Activated CD4-positive, alpha-beta T cell treated with anti-CD3 and anti-CD28 coated beads, Interleukin-2, amount 10 ng/mL, durations not matched to agents 7 days and 5 days (primary cell): ENCODE results near the gene GCNA. TPM values are rescaled to one million over a fixed set of nuclear protein-coding genes. Genes with fewer than 3 reads are reported as not detected.
"Not testable (repeated sequence)": the region's sequence is repeated elsewhere in the genome, so short reads cannot be mapped to it uniquely, and the experiment has no call there.

Source experiments
- CTCF ChIA-PET: fragments of 350-600 bp; sonication (Branson Sonifier 250); formaldehyde crosslinking; loops from one replicate; lab custom pipeline; 2021; ENCODE audit warnings: antibody characterized with exemption; lab: Charles Lee
- POLR2A ChIA-PET: fragments of 350-600 bp; sonication (Branson Sonifier 250); formaldehyde crosslinking; loops from one replicate; lab custom pipeline; 2021; ENCODE audit warnings: antibody characterized with exemption; lab: Charles Lee
- DNase-seq: peaks from one replicate; pipeline ENCODE4 v3.0.0-alpha.2; 2020
- H3K27ac Mint-ChIP-seq: one replicate; pipeline ENCODE4 v1.8.0; 2021; ENCODE audit warnings: mild to moderate bottlenecking, moderate library complexity, mixed read lengths
- H3K27me3 Mint-ChIP-seq: one replicate; pipeline ENCODE4 v1.8.0; 2021; ENCODE audit warnings: mixed read lengths
- H3K36me3 Mint-ChIP-seq: one replicate; pipeline ENCODE4 v1.8.0; 2021; ENCODE audit warnings: low read depth, mixed read lengths
- H3K4me1 Mint-ChIP-seq: one replicate; pipeline ENCODE4 v1.8.0; 2021; ENCODE audit warnings: mixed read lengths
- H3K4me3 Mint-ChIP-seq: one replicate; pipeline ENCODE4 v1.8.0; 2021; ENCODE audit warnings: mild to moderate bottlenecking, moderate library complexity, mixed read lengths
- H3K9me3 Mint-ChIP-seq: one replicate; pipeline ENCODE4 v1.8.0; 2021; ENCODE audit warnings: mixed read lengths
- total RNA-seq, 2 experiments: library from RNA; stranded (reverse); gene quantifications; one replicate each; pipeline ENCODE4 v1.2.3, GENCODE V29; 2021

GCNA gene
- total RNA-seq, 2 experiments from 2014 or later = 4.7 to 5.9 TPM

- Mint-ChIP-seq H3K27ac (peak overlapping the region; percentile 95), H3K36me3 (peaks cover 86% of the 10 kb centered on the region), H3K4me1 (peaks cover 69% of the 10 kb centered on the region), H3K4me3 (peak overlapping the region; percentile 27), H3K27me3 (no peaks in the 10 kb centered on the region), H3K9me3 (no peaks in the 10 kb centered on the region)
- POLR2A ChIA-PET = no interaction called here
- peak; percentile 38 for DNase-seq
- CTCF ChIA-PET = interaction anchor here (1.0 to 1.6 kb wide), 3 partner anchors 16 to 39 kb away, joined by 3 read pairs; no protein-coding TSS in a partner anchor
Measured at GRCh38 chrX:71606536-71607216, 28.4 kb downstream of the GCNA start.

GRCh38 chrX:71607488-71607887 lies 29.3 kb downstream of the GCNA start:
- Mint-ChIP-seq H3K9me3 (no peaks in the 10 kb centered on the region), H3K4me1 (peaks cover 71% of the 10 kb centered on the region), H3K27me3 (no peaks in the 10 kb centered on the region), H3K27ac (peak overlapping the region; percentile 95), H3K36me3 (peaks cover 81% of the 10 kb centered on the region), H3K4me3 (no peak overlapping the region)
- POLR2A ChIA-PET = no interaction called here
- DNase-seq = no peak
- CTCF ChIA-PET = interaction anchor here (1.0 to 1.6 kb wide), 4 partner anchors 9 to 22 kb away, joined by 3 read pairs; no protein-coding TSS in a partner anchor

- POLR2A ChIA-PET = no interaction called here
- H3K9me3 Mint-ChIP-seq = no peaks in the 10 kb centered on the region
- CTCF ChIA-PET = no interaction called here
Measured at GRCh38 chrX:71609095-71609750, 31.0 kb downstream of the GCNA start.

GRCh38 chrX:71611736-71612135 lies 33.5 kb downstream of the GCNA start:
- POLR2A ChIA-PET, H3K27me3 Mint-ChIP-seq, DNase-seq, H3K4me3 Mint-ChIP-seq, H3K9me3 Mint-ChIP-seq, H3K27ac Mint-ChIP-seq: not testable (repeated sequence)
- CTCF ChIA-PET = interaction anchor here (2.1 kb wide), 1 partner anchor 11 kb away, joined by 10 read pairs; no protein-coding TSS in a partner anchor
- H3K36me3 Mint-ChIP-seq = peaks cover 81% of the 10 kb centered on the region
- peaks cover 74% of the 10 kb centered on the region for H3K4me1 Mint-ChIP-seq

More at GRCh38 chrX:71609095-71609750, 31.0 kb downstream of the GCNA start:
- no peaks in the 10 kb centered on the region for H3K27me3 Mint-ChIP-seq
- H3K27ac Mint-ChIP-seq = peak overlapping the region; percentile 46
- H3K36me3 Mint-ChIP-seq = peaks cover 80% of the 10 kb centered on the region
- DNase-seq = peak; percentile 20
- H3K4me1 Mint-ChIP-seq = peaks cover 77% of the 10 kb centered on the region
- no peak overlapping the region for H3K4me3 Mint-ChIP-seq

- Mint-ChIP-seq H3K36me3 (peaks cover 82% of the 10 kb centered on the region), H3K27ac (no peak overlapping the region), H3K4me3 (no peak overlapping the region), H3K4me1 (peaks cover 72% of the 10 kb centered on the region), H3K9me3 (no peaks in the 10 kb centered on the region), H3K27me3 (no peaks in the 10 kb centered on the region)
- ChIA-PET POLR2A (no interaction called here), CTCF (no interaction called here)
- DNase-seq = no peak
Measured at GRCh38 chrX:71612256-71612655, 34.0 kb downstream of the GCNA start.

- no peak for DNase-seq
- H3K27me3 Mint-ChIP-seq = no peaks in the 10 kb centered on the region
- peaks cover 73% of the 10 kb centered on the region for H3K4me1 Mint-ChIP-seq
- ChIA-PET POLR2A (no interaction called here), CTCF (interaction anchor here (1.0 to 1.8 kb wide), 4 partner anchors 8 to 81 kb away, joined by 3 to 5 read pairs (median 4); no protein-coding TSS in a partner anchor)
- H3K36me3 Mint-ChIP-seq = peaks cover 73% of the 10 kb centered on the region
- peak overlapping the region; percentile 88 for H3K27ac Mint-ChIP-seq
- no peak overlapping the region for H3K4me3 Mint-ChIP-seq
- no peaks in the 10 kb centered on the region for H3K9me3 Mint-ChIP-seq
Measured at GRCh38 chrX:71615056-71615455, 36.8 kb downstream of the GCNA start.

GRCh38 chrX:71615954-71616353 lies 37.7 kb downstream of the GCNA start:
- CTCF ChIA-PET = interaction anchor here (1.0 to 1.6 kb wide), 2 partner anchors 21 to 82 kb away, joined by 4 to 5 read pairs; no protein-coding TSS in a partner anchor

GRCh38 chrX:71616672-71617529 lies 38.7 kb downstream of the GCNA start:
- POLR2A ChIA-PET = no interaction called here
- CTCF ChIA-PET = interaction anchor here (0.6 to 1.0 kb wide), 2 partner anchors 8 to 9 kb away, joined by 3 read pairs; no protein-coding TSS in a partner anchor
- no peaks in the 10 kb centered on the region for H3K27me3 Mint-ChIP-seq
- peak overlapping the region; percentile 92 for H3K4me3 Mint-ChIP-seq
- H3K36me3 Mint-ChIP-seq = peaks cover 59% of the 10 kb centered on the region
- H3K27ac Mint-ChIP-seq = peak overlapping the region; percentile 91
- H3K9me3 Mint-ChIP-seq = no peaks in the 10 kb centered on the region
- H3K4me1 Mint-ChIP-seq = peaks cover 76% of the 10 kb centered on the region
- DNase-seq = no peak

More at GRCh38 chrX:71615954-71616353, 37.7 kb downstream of the GCNA start:
- peaks cover 78% of the 10 kb centered on the region for H3K4me1 Mint-ChIP-seq
- no peaks in the 10 kb centered on the region for H3K27me3 Mint-ChIP-seq
- POLR2A ChIA-PET = interaction anchor here (0.6 kb wide), 1 partner anchor 26 kb away, joined by 8 read pairs; no protein-coding TSS in a partner anchor
- H3K9me3 Mint-ChIP-seq = no peaks in the 10 kb centered on the region
- peaks cover 68% of the 10 kb centered on the region for H3K36me3 Mint-ChIP-seq
- H3K4me3 Mint-ChIP-seq = peak overlapping the region; percentile 92
- no peak for DNase-seq
- peak overlapping the region; percentile 88 for H3K27ac Mint-ChIP-seq

GRCh38 chrX:71617742-71618141 lies 39.5 kb downstream of the GCNA start:
- Mint-ChIP-seq H3K27ac (peak overlapping the region; percentile 91), H3K4me3 (peak overlapping the region; percentile 92), H3K9me3 (no peaks in the 10 kb centered on the region), H3K4me1 (peaks cover 81% of the 10 kb centered on the region), H3K27me3 (no peaks in the 10 kb centered on the region), H3K36me3 (peaks cover 55% of the 10 kb centered on the region)
- no peak for DNase-seq
- ChIA-PET CTCF (interaction anchor here (1.6 to 1.9 kb wide), 2 partner anchors 21 to 33 kb away, joined by 5 to 8 read pairs; no protein-coding TSS in a partner anchor), POLR2A (interaction anchor here (1.3 kb wide), 1 partner anchor 85 kb away, joined by 8 read pairs; the partner anchor contains the start of gene OGT)

GRCh38 chrX:71618303-71618721 lies 40.1 kb downstream of the GCNA start, which contains the start of gene CXCR3:
Gene CXCR3, minus strand, starts transcription at chrX:71618511. Its CDS starts 62 bp downstream, at chrX:71618449.
- peaks cover 82% of the 10 kb centered on the region for H3K4me1 Mint-ChIP-seq
- H3K36me3 Mint-ChIP-seq = peaks cover 50% of the 10 kb centered on the region
- H3K27me3 Mint-ChIP-seq = no peaks in the 10 kb centered on the region
- no peaks in the 10 kb centered on the region for H3K9me3 Mint-ChIP-seq
- ChIA-PET POLR2A (interaction anchor here (1.3 kb wide), 1 partner anchor 86 kb away, joined by 8 read pairs; the partner anchor contains the start of gene OGT), CTCF (interaction anchor here (0.9 to 1.9 kb wide), 3 partner anchors 18 to 32 kb away, joined by 4 to 8 read pairs (median 5); no protein-coding TSS in a partner anchor)
- H3K4me3 Mint-ChIP-seq = peak within 1 kb of the TSS; percentile 92
- H3K27ac Mint-ChIP-seq = peak within 1 kb of the TSS; percentile 91
- DNase-seq = peak; percentile 75

GRCh38 chrX:71618787-71619186 lies 40.5 kb downstream of the GCNA start:
- ChIA-PET CTCF (interaction anchor here (0.9 to 1.9 kb wide), 3 partner anchors 17 to 32 kb away, joined by 4 to 8 read pairs (median 5); no protein-coding TSS in a partner anchor), POLR2A (interaction anchor here (0.6 to 1.3 kb wide), 2 partner anchors 86 to 802 kb away, joined by 5 to 8 read pairs; partner anchors contain the start of gene OGT)
- Mint-ChIP-seq H3K27ac (peak overlapping the region; percentile 91), H3K4me3 (peak overlapping the region; percentile 92), H3K36me3 (peaks cover 45% of the 10 kb centered on the region), H3K9me3 (no peaks in the 10 kb centered on the region), H3K27me3 (no peaks in the 10 kb centered on the region), H3K4me1 (peaks cover 82% of the 10 kb centered on the region)
- no peak for DNase-seq
